H1 (cell line): Measurements from ENCODE around the gene SYNRG. TPM values are rescaled to one million over a fixed set of nuclear protein-coding genes. Genes with fewer than 3 reads are reported as not detected.

Source experiments
- MAFK ChIP-seq: IDR thresholded peaks from 2 replicates; pipeline ENCODE4 v1.6.1; 2012; ENCODE audit warnings: low read depth, mild to moderate bottlenecking, improper control_type of control experiment, low read length
- SP2 ChIP-seq: IDR thresholded peaks from 2 replicates; pipeline ENCODE4 v1.6.1; 2012; ENCODE audit warnings: mild to moderate bottlenecking, low read length, inconsistent platforms
- TAF1 ChIP-seq: IDR thresholded peaks from 2 replicates; pipeline ENCODE4 v1.6.1; 2011; ENCODE audit warnings: mild to moderate bottlenecking, low read depth, low read length
- polyA plus RNA-seq, 7 experiments: library from polyadenylated mRNA; depleted of rRNA in 3 of 7; stranded (reverse) in 5 of 7; unstranded in 2 of 7; fragments of >200 nt in 5 of 7; fragments of 200-250 nt in 2 of 7; gene quantifications; 1 replicate in 5 of 7; 2 replicates in 1 of 7; 4 replicates in 1 of 7; pipeline versions ENCODE4 v1.2.1 to v1.2.3, GENCODE V29; 2011 to 2013; ENCODE audit warnings: missing spikeins in 2 of 7, mixed read lengths in 2 of 7
- total RNA-seq: library from RNA; stranded (reverse); fragmentation: NEBNext Ultra II Directional; extraction: Animal tissue kit (Norgen Biotek cat#: 25700); gene quantifications from 2 replicates; pipeline ENCODE4 v1.2.1, GENCODE V29; 2021

Gene SYNRG
- total and polyA plus RNA-seq, 2 of the 8 experiments (the other 6 are each of a cell fraction or from before 2014, with no cell fraction given), result 7.7 to 31.7 TPM

- 0 out of 2 replicates have a peak, but pooled peaks have one; percentile 5 for TF ChIP-seq MAFK
- no peak for TF ChIP-seq SP2
- peak; percentile 94 for TF ChIP-seq TAF1
These were observed at the start of gene SYNRG (continued) for GRCh38 chr17:37609170-37610040.
